ENCODE data around the gene GRIN2A.

GRCh38 chr16:9864461-9864860 lies 317.8 kb downstream of the GRIN2A start:
- TF ChIP-seq, protein P1, sequence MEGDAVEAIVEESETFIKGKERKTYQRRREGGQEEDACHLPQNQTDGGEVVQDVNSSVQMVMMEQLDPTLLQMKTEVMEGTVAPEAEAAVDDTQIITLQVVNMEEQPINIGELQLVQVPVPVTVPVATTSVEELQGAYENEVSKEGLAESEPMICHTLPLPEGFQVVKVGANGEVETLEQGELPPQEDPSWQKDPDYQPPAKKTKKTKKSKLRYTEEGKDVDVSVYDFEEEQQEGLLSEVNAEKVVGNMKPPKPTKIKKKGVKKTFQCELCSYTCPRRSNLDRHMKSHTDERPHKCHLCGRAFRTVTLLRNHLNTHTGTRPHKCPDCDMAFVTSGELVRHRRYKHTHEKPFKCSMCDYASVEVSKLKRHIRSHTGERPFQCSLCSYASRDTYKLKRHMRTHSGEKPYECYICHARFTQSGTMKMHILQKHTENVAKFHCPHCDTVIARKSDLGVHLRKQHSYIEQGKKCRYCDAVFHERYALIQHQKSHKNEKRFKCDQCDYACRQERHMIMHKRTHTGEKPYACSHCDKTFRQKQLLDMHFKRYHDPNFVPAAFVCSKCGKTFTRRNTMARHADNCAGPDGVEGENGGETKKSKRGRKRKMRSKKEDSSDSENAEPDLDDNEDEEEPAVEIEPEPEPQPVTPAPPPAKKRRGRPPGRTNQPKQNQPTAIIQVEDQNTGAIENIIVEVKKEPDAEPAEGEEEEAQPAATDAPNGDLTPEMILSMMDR (IDR thresholded peaks at IDR 0.05; ENCODE audit: insufficient read depth, low read length), result no peak
- TF ChIP-seq POLR2AphosphoS5 (IDR thresholded peaks at IDR 0.05; ENCODE audit: low read depth) (no peak), GABPA (IDR thresholded peaks at IDR 0.05; ENCODE audit: low read depth) (no peak), SPI1 (IDR thresholded peaks at IDR 0.05; ENCODE audit: borderline replicate concordance, low read depth) (no peak)
- TF ChIP-seq, protein P2, sequence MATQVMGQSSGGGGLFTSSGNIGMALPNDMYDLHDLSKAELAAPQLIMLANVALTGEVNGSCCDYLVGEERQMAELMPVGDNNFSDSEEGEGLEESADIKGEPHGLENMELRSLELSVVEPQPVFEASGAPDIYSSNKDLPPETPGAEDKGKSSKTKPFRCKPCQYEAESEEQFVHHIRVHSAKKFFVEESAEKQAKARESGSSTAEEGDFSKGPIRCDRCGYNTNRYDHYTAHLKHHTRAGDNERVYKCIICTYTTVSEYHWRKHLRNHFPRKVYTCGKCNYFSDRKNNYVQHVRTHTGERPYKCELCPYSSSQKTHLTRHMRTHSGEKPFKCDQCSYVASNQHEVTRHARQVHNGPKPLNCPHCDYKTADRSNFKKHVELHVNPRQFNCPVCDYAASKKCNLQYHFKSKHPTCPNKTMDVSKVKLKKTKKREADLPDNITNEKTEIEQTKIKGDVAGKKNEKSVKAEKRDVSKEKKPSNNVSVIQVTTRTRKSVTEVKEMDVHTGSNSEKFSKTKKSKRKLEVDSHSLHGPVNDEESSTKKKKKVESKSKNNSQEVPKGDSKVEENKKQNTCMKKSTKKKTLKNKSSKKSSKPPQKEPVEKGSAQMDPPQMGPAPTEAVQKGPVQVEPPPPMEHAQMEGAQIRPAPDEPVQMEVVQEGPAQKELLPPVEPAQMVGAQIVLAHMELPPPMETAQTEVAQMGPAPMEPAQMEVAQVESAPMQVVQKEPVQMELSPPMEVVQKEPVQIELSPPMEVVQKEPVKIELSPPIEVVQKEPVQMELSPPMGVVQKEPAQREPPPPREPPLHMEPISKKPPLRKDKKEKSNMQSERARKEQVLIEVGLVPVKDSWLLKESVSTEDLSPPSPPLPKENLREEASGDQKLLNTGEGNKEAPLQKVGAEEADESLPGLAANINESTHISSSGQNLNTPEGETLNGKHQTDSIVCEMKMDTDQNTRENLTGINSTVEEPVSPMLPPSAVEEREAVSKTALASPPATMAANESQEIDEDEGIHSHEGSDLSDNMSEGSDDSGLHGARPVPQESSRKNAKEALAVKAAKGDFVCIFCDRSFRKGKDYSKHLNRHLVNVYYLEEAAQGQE (IDR thresholded peaks at IDR 0.05; ENCODE audit: insufficient replicate concordance, low read depth), result no peak

Measured in HL-60 (cell line).